Mucosa of descending colon (tissue), 3 donors: ENCODE results near the gene GREB1. TPM values are rescaled to one million over a fixed set of nuclear protein-coding genes. Genes with fewer than 3 reads are reported as not detected.

Source experiments
- ATAC-seq: fragments of 200-7000 bp; cut with Tn5 transposase; one replicate; pipeline ENCODE4 v1.9.1; 2020; ENCODE audit warnings: mild to moderate bottlenecking, moderate library complexity
- DNase-seq, 3 donors: peaks; one replicate each; pipeline ENCODE4 v3.0.0-alpha.2; 2020
- H3K36me3 ChIP-seq: fragments of 200-600 bp; one replicate; pipeline ENCODE4 v1.8.0; 2021; ENCODE audit warnings: low read depth, mild to moderate bottlenecking
- H3K4me1 ChIP-seq: fragments of 200-600 bp; one replicate; pipeline ENCODE4 v1.8.0; 2021; ENCODE audit warnings: low read depth, mild to moderate bottlenecking
- H3K4me3 ChIP-seq: fragments of 200-600 bp; one replicate; pipeline ENCODE4 v1.8.0; 2021; ENCODE audit warnings: mild to moderate bottlenecking
- H3K9me3 ChIP-seq: fragments of 200-600 bp; one replicate; pipeline ENCODE4 v1.8.0; 2021; ENCODE audit warnings: mild to moderate bottlenecking
- intact Hi-C, 2 donors: fragments of 100-400 bp; cut with DNase I in 1 of 2; cut with micrococcal nuclease in 1 of 2; formaldehyde crosslinking; loops; one replicate each; pipeline versions ENCODE4 v1.11.0 to v1.11.1; 2022; cut with DNase I, micrococcal nuclease
- total RNA-seq, 3 donors: library from RNA; stranded (reverse); fragmentation: NEBNext Ultra II Directional in 2 of 3; extraction: Animal tissue kit (Norgen Biotek cat#: 25700) in 2 of 3; gene quantifications; one replicate each; pipeline versions ENCODE4 v1.2.1 to v1.2.4, GENCODE V29; 2021 to 2023
- TF ChIP-seq, protein P1 (sequence below): fragments of 200-600 bp; IDR thresholded peaks from one replicate; pipeline ENCODE4 v1.8.0; 2022; ENCODE audit warnings: antibody characterized with exemption, mild to moderate bottlenecking
- donor health status: DM: no; HTN: no; CAD: no; lungs with moderate emphysema.
- donor health status: DM: no; HTN: no; CAD: no.
- donor health status: DM: no; HTN: yes; CAD: no.

Gene GREB1
- total RNA-seq, 3 donors from 2014 or later, result 1.4 to 2.5 (median 1.6) TPM

- TF ChIP-seq, protein P1, sequence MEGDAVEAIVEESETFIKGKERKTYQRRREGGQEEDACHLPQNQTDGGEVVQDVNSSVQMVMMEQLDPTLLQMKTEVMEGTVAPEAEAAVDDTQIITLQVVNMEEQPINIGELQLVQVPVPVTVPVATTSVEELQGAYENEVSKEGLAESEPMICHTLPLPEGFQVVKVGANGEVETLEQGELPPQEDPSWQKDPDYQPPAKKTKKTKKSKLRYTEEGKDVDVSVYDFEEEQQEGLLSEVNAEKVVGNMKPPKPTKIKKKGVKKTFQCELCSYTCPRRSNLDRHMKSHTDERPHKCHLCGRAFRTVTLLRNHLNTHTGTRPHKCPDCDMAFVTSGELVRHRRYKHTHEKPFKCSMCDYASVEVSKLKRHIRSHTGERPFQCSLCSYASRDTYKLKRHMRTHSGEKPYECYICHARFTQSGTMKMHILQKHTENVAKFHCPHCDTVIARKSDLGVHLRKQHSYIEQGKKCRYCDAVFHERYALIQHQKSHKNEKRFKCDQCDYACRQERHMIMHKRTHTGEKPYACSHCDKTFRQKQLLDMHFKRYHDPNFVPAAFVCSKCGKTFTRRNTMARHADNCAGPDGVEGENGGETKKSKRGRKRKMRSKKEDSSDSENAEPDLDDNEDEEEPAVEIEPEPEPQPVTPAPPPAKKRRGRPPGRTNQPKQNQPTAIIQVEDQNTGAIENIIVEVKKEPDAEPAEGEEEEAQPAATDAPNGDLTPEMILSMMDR, result no peak
- no peaks in the 10 kb centered on the region for H3K9me3 ChIP-seq
- intact Hi-C loops, result no loop called here
- no peak overlapping the region for H3K4me3 ChIP-seq
- ATAC-seq (no peak), DNase-seq (no peak)
- H3K4me1 ChIP-seq, result no peaks in the 10 kb centered on the region
- no peaks in the 10 kb centered on the region for H3K36me3 ChIP-seq
Observed at GRCh38 chr2:11630855-11631254, 97.0 kb downstream of the GREB1 start.

- DNase-seq (no peak), ATAC-seq (no peak)
- intact Hi-C loops, result no loop called here
- TF ChIP-seq, protein P1, result no peak
- no peaks in the 10 kb centered on the region for H3K4me1 ChIP-seq
- H3K9me3 ChIP-seq, result no peaks in the 10 kb centered on the region
- H3K36me3 ChIP-seq, result no peaks in the 10 kb centered on the region
- no peak overlapping the region for H3K4me3 ChIP-seq
Observed at GRCh38 chr2:11631462-11631861, 97.6 kb downstream of the GREB1 start.

GRCh38 chr2:11633923-11634478 is 100.2 kb downstream of the GREB1 start:
- no peaks in the 10 kb centered on the region for H3K9me3 ChIP-seq
- intact Hi-C loops, result no loop called here
- TF ChIP-seq, protein P1, result no peak
- ATAC-seq (no peak), DNase-seq (no peak)
- no peaks in the 10 kb centered on the region for H3K36me3 ChIP-seq
- no peak overlapping the region for H3K4me3 ChIP-seq
- no peaks in the 10 kb centered on the region for H3K4me1 ChIP-seq

- Histone ChIP-seq H3K36me3 (no peaks in the 10 kb centered on the region), H3K4me3 (no peak overlapping the region), H3K4me1 (no peaks in the 10 kb centered on the region), H3K9me3 (no peaks in the 10 kb centered on the region)
- DNase-seq (no peak), ATAC-seq (no peak)
- TF ChIP-seq, protein P1, result no peak
- intact Hi-C loops, result no loop called here
Observed at GRCh38 chr2:11634584-11634983, 100.7 kb downstream of the GREB1 start.

- DNase-seq (no peak), ATAC-seq (no peak)
- intact Hi-C loops, result no loop called here
- TF ChIP-seq, protein P1, result no peak
- Histone ChIP-seq H3K9me3 (no peaks in the 10 kb centered on the region), H3K36me3 (no peaks in the 10 kb centered on the region), H3K4me1 (no peaks in the 10 kb centered on the region), H3K4me3 (no peak overlapping the region)
Observed at GRCh38 chr2:11635141-11635540, 101.3 kb downstream of the GREB1 start.
